Activated CD8-positive, alpha-beta memory T cell treated with anti-CD3 and anti-CD28 coated beads, Interleukin-2, amount 50 U/mL, for 24 hours (primary cell): ENCODE results near the gene FAM222B.
"Not testable (repeated sequence)": the region's sequence is repeated elsewhere in the genome, so short reads cannot be mapped to it uniquely, and the experiment has no call there.

Experiments used
- DNase-seq: peaks from one replicate; pipeline ENCODE4 v3.0.0-alpha.2; 2020; ENCODE audit errors: extremely low read depth

FAM222B gene

DNA sequence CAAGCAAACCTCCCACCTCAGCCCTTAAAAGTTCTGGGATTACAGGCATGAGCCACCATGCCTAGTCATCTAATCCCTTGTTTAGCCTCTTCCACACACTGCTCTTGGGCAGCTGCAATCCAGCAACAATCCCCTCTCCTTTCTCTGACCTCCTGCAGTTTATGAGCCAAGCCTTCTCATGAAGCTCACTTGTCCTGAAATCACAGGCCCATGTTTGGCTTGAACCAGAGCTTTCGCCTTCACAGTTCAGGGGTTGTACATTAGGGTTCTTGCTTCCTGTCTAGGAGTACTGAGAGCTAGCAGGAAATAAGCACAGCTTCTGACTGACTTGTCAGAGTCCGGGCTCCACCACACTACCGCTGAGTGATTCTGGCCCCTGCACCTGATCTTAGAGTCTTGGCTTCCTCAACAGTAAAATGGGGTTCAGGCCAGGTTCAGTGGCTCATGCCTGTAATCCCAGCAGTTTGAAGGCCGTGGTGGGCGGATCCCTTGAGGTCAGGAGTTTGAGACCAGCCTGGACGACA lies 28.5 kb upstream of the FAM222B start:
- no peak for DNase-seq

DNA sequence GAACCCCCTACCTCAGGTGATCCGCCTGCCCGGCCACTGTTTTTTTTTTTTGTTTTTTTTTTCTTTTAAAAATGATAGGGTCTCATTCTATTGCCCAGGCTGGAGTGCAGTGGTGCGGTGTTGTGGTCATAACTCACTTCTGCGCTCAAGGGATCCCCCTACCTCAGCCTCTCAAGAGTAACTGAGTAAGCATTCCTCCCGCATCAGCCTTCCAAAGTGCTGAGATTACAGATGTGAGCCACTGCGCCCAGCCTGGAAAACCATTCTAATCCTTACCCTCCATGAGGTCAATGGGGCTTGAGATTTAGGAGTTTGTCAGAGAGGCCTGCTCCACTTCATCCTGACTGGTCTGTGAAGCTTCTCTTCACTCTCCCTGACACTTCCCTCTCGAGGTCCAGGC lies 24.7 kb upstream of the FAM222B start:
- no peak for DNase-seq

DNA sequence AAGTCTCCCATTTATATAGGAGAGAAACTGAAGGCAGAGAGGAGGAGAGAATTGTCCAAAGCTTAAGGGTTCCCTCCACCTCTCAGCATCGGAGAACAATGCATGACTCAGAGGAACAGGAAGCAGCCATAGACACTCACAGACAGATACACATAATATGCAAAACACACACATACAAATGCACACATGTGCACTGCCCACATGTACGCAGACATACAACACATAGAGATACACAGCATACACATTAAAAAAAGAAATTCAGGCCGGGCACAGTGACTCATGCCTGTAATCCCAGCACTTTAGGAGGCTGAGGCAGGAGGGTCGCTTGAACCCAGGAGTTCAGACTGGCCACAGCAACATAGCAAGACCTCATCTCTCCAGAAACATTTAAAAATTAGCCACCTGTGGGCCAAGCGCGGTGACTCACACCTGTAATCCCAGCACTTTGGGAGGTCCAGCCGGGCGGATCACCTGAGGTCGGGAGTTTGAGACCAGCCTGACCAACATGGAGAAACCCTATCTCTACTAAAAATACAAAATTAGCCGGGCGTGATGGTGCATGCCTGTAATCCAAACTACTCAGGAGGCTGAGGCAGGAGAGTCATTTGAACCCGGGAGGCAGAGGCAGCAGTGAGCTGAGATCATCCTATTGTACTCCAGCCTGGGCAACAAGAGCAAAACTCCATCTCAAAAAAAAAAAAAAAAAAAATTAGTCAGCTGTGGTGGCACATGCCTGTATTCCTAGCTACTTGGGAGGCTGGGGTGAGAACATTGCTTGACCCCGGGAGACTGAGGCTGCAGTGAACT lies 23.6 kb upstream of the FAM222B start:
- no peak for DNase-seq

DNA sequence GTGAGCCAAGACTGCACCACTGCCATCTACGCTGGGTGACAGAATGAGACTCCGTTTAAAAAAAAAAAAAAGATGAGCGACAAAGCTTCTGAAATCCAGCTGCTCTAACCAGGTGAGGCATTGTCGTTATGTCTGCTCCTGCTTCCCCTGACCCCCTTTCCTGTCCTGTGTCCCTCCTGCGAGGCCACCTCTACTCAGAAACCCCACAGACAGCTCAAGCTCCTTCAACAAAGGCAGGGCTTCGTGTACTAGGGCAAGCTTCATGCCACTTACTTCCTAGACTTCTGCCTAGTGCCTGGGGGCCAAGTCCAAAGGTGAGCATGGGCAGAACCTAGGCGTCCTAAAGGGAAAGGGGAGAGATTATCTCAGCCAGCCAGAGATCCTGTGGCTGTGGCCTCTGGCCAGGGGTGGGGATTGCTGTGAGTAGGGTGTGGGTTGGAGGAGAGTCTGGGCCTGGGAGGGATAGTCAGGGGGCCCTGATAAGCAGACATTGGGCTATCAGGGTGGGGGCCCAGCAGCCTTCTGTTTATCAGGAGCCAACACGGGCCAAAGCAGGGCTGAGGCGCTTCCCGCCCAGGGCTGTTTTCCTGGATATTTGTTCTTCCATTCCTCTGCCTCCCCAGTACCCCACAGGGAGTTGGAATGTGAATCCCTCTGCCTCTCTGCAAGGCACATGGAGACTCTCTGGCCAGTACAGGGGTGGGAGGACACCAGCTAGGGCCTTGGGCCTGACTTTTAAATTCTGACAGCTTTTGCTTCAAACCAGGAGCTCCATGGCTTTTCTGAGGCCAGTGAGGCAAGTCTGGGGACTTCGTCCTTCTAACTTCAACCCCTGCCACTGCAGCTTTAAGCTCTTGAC lies 22.6 kb upstream of the FAM222B start:
- no peak for DNase-seq

DNA sequence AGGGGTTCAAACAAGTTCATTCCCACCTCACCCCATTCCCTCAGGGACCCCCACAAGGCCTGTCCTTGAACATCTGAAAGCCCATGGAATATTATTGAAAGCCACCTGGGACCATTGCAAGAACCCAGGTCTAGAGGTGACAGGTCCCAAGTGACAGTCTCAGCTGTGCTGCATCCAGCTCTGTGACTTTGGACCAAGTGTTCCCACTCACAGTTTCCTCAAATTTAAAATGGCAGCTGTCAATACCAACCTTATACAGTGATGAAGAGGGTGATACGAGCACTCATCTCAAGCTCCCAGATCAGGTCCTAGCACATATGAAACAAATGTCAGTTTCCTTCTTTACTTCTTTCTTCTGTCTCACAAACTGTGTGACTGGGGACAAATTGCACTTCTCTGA lies 21.4 kb upstream of the FAM222B start:
- no peak for DNase-seq

DNA sequence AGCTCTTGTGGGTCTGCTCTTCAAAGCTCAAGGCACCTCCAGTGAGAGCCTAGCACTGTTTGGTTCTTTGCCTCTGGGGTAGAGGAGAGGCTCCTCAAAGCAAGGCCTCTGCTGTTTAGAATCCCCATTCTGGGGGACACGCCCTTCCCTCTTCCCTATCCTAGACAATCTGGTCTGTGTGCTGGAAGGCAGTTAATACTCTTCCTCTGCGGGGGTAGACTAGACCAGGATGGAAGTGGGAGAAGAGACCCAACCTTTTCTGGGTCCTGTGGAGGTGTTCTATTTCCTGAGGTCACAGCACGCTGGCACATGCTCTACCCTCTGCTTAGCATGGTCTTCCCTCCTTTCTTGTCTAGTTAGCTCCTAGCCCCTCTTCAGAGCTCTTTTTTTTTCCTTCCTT lies 20.0 kb upstream of the FAM222B start:
- DNase-seq = no peak

DNA sequence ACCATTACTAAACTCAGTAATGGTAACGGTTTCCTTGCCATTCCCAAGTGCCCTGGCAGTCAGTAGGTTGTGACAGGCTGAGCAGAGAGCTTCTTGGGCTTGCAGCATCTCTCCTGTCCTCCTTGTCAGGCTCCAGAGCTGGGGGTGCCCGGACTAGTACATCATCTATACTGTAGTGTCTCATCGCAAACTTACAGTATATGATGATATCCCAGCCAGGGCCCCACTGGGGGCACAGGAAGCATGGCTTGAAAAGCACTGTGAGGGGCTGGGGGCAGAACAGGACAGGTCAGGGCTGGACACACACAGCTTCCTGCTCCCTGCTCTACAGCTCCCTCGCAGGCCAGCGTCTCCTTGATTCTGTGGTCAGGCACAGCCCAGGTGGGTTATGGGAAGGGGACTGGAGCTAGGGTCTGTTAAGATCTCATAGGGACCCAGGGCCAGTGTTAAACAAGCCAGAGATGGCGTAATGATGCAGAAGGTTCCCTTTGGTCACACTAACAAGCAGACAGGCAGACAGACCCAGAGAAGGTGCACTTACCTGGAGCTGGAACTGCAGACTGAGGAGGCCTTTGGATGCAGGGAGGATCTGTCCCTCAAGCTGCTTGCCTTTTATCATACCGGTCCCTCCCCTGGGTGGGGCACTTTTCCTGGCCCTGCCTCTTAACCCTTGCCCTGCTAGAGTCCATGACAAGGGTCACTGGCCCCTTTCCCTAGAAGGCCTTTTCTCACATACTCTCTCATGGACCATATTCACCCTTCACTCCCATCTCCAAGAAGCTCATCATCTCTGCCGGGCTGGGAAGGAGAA lies 19.0 kb upstream of the FAM222B start:
- no peak for DNase-seq

DNA sequence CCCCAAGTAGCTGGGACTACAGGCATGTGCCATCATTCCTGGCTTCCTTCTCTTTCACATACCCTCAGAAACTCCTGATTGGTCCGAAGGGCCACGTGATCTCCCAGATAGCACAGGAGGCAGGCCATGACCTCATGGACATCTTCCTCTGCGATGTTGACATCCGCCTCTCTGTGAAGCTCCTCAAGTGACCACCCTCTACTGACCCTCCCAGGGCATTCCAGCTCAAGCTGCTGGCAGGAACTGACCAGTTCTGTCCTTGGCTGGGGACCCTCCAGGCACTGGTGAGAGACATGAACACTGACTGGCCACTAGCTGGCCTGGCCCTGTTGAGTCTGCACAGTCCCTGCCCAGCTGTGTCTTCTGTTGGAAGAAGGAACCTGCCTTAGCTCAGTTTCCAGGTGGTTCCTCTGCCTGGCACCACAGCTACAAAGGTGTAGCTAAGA lies 17.8 kb upstream of the FAM222B start:
- no peak for DNase-seq

DNA sequence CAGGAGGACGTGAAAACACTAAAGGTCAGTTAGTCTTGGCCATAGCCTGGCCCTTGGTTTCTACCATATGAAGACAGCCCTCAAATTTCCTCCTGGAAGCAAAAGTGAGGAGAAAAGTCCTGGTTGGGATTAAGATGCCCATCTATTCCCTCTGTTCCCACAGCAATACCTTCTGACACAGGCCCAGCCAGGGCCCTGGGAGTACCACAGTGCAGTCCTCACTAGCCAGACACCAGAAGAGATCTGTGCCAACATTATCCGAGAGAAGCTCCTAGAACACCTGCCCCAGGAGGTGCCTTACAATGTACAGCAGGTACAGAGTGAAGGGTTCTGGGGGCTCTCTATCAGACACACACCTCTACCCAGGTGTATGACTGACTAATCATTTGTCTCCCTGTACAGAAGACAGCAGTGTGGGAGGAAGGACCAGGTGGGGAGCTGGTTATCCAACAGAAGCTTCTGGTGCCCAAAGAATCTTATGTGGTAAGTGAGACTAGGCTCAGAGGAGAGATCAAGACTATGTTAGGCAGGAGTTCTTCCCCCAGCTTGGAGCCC lies 16.3 kb upstream of the FAM222B start:
- DNase-seq = no peak

DNA sequence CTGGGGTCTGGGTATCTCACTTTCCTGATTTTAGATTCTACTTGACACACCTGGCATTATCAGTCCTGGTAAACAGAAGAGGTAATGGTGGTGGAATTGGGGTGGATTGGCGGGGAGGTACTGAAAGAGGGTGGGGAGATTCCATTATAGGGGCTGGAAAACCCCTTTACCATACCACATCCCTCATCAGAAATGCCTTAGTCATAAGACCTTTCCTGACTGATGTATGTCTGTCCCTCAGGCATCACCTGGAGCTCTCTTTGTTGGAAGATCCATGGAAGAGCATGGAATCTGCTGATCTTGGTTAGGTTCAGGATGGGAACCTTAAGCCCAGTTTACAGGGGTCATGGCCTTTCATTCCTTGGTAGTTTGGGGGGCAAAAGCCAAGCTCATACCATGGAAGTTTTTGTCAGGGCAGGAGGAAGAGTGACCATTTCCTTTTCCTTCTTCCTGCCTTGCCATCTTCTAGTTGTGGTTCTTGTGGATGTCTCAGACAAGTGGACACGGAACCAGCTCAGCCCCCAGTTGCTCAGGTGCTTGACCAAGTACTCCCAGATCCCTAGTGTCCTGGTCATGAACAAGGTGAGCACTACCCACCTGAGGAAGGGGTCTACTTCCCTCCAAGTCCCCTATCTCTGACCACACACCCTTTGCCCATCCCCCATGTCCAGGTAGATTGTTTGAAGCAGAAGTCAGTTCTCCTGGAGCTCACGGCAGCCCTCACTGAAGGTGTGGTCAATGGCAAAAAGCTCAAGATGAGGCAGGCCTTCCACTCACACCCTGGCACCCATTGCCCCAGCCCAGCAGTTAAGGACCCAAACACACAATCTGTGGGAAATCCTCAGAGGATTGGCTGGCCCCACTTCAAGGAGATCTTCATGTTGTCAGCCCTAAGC lies 15.6 kb upstream of the FAM222B start:
- DNase-seq = no peak

DNA sequence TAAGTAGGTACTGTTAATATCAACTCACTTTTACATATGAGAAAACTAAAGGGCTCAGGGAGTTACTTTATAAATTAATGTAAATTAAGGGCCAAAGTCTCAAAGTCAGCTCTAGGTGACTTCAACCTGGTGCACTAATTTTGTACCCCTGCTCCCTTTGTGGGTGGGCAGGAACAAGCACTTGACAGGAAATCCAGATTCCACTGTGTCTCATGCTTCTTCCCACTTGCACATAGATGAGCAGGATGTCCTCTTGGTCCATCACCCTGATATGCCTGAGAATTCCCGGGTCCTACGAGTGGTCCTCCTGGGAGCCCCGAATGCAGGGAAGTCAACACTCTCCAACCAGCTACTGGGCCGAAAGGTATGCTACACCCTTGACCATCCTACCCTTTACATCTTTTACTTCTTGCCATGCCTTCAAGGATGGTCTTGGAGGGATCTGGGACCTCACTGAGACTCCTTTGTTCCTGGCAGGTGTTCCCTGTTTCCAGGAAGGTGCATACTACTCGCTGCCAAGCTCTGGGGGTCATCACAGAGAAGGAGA lies 13.5 kb upstream of the FAM222B start:
- no peak for DNase-seq

DNA sequence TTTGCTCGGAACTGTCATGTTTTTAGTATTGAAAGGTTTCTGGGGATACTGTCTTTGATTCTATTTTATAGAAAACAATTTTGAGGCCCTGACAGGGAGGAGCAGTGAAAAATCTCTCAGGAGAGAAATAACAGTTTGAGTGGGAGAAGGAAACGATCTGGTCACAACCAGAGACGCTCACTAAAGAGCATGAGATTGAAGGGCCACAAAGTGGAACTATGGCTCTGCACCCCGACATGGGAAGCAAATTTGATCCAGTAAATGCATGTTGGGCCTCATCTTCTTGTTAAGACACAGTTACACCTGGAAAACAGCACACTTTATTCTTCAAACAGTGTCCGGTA lies 12.7 kb upstream of the FAM222B start:
- DNase-seq = no peak

DNA sequence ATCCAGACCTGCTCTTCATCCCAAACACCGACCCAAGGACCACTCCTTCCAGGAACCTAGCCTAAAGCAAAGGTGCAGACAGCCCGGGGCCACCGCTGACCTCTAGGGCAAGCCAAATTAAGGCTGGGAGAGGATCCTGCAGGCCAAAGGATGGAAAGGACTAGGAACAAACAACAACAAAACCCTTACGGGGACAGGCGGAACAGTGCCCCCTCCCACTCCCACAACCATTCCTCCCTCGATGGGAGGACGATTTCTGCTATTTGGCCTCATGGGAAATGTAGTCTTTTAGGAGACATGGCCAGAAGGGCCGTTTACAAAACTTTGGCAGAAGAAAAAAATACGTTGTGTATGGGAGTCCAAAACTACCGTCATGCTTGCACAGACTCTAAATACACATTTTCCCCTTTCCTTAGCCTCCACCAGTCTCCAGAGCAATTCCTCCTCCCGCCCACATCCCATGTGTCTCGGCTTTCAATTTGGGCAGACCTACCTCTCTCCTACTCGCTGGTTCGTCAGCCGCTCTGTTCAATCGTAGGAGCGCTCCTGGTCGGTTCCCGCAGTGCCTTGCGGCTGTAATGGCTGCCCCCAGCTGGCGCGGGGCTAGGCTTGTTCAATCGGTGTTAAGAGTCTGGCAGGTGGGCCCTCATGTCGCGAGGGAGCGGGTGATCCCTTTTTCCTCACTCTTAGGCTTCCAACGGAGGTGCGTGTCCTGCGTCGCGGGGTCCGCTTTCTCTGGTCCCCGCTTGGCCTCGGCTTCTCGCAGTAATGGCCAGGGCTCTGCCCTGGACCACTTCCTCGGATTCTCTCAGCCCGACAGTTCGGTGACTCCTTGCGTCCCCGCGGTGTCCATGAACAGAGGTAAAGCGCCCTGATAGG lies 12.1 kb upstream of the FAM222B start, which contains the start of gene ERAL1:
TSS of gene ERAL1 (plus strand) at position 560 of the 879 bp plus-strand sequence. CDS start at position 579, 19 bp downstream.
- DNase-seq = peak; percentile 68

DNA sequence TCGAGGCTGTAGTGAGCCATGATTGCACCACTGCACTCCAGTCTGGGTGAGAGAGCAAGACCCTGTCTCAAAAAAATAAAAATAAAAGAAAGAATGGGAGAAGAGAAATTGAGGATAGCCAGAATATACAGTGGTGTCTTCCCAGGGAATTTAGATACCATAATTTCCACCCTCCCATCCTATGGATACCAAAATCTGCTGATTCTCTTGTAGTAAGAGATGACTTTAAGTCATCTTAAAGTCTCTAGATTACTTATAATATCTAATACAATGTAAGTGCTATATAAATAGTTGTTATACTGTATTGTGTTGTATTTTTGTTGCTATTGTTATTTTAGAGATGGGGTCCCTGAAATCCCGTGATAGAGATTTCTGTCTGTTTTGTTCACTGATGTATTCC lies 10.7 kb upstream of the FAM222B start:
- no peak for DNase-seq

DNA sequence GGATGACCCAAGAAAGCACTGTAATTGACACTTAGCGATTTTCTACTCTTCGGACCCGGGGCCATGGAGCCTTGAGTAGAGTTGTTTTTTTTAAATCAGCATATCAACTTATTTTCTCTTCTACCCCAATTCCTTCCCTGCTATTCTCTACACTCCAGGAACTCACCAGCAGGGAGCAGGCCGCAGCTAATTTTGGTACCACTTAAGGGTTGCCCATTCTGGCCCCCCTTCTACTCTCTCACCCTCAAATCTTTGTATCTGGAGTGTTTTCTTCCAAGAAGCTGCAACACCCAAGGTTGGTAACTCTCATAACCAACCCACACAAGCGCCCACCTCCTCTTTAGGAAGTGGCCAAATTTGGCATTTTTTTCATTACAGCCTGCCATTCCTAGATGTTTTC lies 6.7 kb upstream of the FAM222B start:
- no peak for DNase-seq

DNA sequence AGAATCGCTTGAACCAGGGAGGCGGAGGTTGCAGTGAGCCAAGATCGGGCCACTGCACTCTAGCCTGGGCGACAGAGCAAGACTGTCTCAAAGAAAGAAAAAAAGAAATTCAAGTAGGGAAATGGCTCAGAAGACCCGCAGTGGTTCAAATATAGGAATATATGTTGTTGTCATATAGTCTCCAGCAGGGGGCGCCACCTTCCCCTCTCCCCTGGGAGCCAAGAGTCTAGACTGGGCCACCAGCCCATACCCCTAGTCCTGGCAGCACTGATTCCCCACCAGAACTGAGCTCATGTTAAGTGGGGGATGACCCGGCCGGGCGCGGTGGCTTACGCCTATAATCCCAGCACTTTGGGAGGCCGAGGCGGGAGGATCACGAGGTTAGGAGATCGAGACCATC lies 6.1 kb upstream of the FAM222B start:
- DNase-seq = peak; percentile 21

DNA sequence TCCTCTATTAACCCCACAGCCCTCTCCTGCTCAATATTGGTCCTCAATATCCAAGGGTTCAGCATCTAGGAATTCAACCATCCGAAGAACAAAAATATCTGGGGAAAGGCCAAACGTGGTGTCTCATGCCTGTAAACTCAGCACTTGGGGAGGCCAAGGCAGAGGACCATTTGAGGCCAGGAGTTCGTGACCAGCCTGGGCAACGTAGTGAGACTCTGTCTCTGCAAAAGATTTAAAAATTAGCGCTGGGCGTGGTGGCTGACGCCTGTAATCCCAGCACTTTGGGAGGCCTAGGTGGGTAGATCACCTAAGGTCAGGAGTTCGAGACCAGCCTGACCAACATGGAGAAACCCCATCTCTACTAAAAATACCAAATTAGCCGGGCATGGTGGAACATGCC lies 4.1 kb upstream of the FAM222B start:
- DNase-seq = not testable (repeated sequence)

DNA sequence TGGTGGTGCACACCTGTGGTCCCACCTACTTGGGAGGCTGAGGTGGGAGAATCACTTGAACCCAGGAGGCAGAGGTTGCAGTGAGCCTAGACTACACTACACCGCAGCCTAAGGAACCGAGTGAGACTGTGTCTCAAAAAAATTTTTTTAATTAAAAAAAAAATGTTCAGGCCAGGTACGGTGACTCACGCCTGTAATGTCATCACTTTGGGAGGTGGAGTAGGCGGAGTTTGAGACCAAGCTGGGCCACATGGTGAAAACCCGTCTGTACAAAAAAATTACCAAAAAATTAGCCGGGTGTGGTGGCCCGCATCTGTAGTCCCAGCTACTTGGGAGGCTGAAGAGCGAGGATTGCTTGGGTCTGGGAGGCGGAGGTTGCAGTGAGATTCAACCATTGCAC lies 3.6 kb upstream of the FAM222B start:
- DNase-seq = no peak

DNA sequence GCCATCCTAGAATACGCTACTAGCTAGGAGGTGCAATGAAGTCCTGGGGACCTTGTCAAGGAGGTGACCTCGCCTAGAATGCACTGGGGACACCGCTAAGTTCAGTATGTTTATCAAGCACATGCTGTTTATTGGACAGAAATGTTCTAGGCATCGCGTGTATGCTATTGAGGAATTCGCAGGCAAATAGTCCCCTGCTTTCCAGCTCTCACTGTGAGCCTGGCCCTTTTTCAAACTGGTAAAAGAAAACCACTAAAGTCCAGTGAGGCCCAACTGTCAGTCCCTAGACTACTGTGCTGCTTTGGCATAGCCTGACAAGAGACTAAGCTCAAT lies 1.2 kb upstream of the FAM222B start:
- DNase-seq = no peak
